Naive thymus-derived CD8-positive, alpha-beta T cell (primary cell): ENCODE measurements around the gene PCDHB7. TPM values are rescaled to one million over a fixed set of nuclear protein-coding genes. Genes with fewer than 3 reads are reported as not detected.
"Not testable (repeated sequence)": the region's sequence is repeated elsewhere in the genome, so short reads cannot be mapped to it uniquely, and the experiment has no call there.

Experiments
- ATAC-seq, 2 donors: fragments of 150-1000 bp; cut with Tn5 transposase in 1 of 2; sonication (Bioruptor Pico), chemical (Tn5 transposase) in 1 of 2; 1 replicate in 1 of 2; 2 replicates in 1 of 2; pipeline ENCODE4 v1.10.0; 2021; ENCODE audit warnings: mild to moderate bottlenecking in 2 of 2, moderate library complexity in 2 of 2
- POLR2A ChIA-PET: fragments of 350-600 bp; sonication (Branson Sonifier 250); formaldehyde crosslinking; loops from one replicate; lab custom pipeline; 2021; ENCODE audit warnings: antibody characterized with exemption; lab: Charles Lee
- DNase-seq, 10 donors: peaks; one replicate each; pipeline versions ENCODE4 v3.0.0 to v3.0.0-alpha.2; 2020 to 2022
- H3K27ac Mint-ChIP-seq, 10 donors: one replicate each; pipeline ENCODE4 v1.8.0; 2020 to 2022; ENCODE audit warnings: mild to moderate bottlenecking in 10 of 10, mixed read lengths in 10 of 10, moderate library complexity in 4 of 10, inconsistent platforms in 1 of 10
- H3K27me3 Mint-ChIP-seq, 5 donors: one replicate each; pipeline ENCODE4 v1.8.0; 2021 to 2022; ENCODE audit warnings: mixed read lengths in 5 of 5
- H3K36me3 Mint-ChIP-seq, 3 donors: one replicate each; pipeline ENCODE4 v1.8.0; 2020 to 2022; ENCODE audit warnings: mixed read lengths in 3 of 3, mild to moderate bottlenecking in 2 of 3, inconsistent platforms in 1 of 3
- H3K4me1 Mint-ChIP-seq, 4 donors: one replicate each; pipeline ENCODE4 v1.8.0; 2021 to 2022; ENCODE audit warnings: mixed read lengths in 4 of 4
- H3K4me3 Mint-ChIP-seq, 10 donors: one replicate each; pipeline ENCODE4 v1.8.0; 2020 to 2022; ENCODE audit warnings: mild to moderate bottlenecking in 10 of 10, mixed read lengths in 10 of 10, moderate library complexity in 6 of 10, inconsistent platforms in 1 of 10
- H3K9me3 Mint-ChIP-seq, 9 donors: one replicate each; pipeline ENCODE4 v1.8.0; 2020 to 2022; ENCODE audit warnings: mixed read lengths in 9 of 9, mild to moderate bottlenecking in 3 of 9, inconsistent platforms in 1 of 9, moderate library complexity in 1 of 9
- polyA plus RNA-seq, 3 donors: library from polyadenylated mRNA; unstranded; fragments of 300-500 nt; fragmentation: Illumina TruSeq; gene quantifications; one replicate each; pipeline ENCODE4 v1.2.3, GENCODE V29; 2021
- total RNA-seq, 8 experiments: library from RNA in 2 of 8; stranded (reverse) in 2 of 8; gene quantifications; one replicate each; pipeline ENCODE4 v1.2.3 and lab custom pipeline; 2021 to 2026

PCDHB7 gene
- total and polyA plus RNA-seq, 5 experiments from 2014 or later, result not detected

- peak in 3 of 10 donors; percentile 6 to 22 (median 17) for DNase-seq
- peaks cover 44 to 82% (median 67%) of the 10 kb centered on the region in 5 donors for H3K27me3 Mint-ChIP-seq
These were observed 14.6 kb downstream of the PCDHB7 start, which contains the start of gene PCDHB9 for GRCh38 chr5:141186897-141187512. PCDHB9 (plus strand) TSS chr5:141187161; CDS start chr5:141187319, 158 bp downstream.

GRCh38 chr5:141188682-141189081 lies 16.2 kb downstream of the PCDHB7 start:
- DNase-seq, H3K27ac Mint-ChIP-seq, ATAC-seq, H3K4me3 Mint-ChIP-seq, POLR2A ChIA-PET: not testable (repeated sequence)
- Mint-ChIP-seq H3K27me3 (peaks cover 43 to 82% (median 59%) of the 10 kb centered on the region in 5 donors), H3K36me3 (peaks cover 27 to 53% (median 31%) of the 10 kb centered on the region in 3 donors), H3K9me3 (peaks cover 6 to 71% (median 40%) of the 10 kb centered on the region in 9 donors), H3K4me1 (peaks cover 2 to 11% (median 4%) of the 10 kb centered on the region in 4 donors)

More at GRCh38 chr5:141186897-141187512, 14.6 kb downstream of the PCDHB7 start, which contains the start of gene PCDHB9:
- peak within 1 kb of the TSS in 1 of 10 donors; percentile 6 for H3K27ac Mint-ChIP-seq
- H3K4me3 Mint-ChIP-seq, result peak within 1 kb of the TSS in 8 of 10 donors; percentile 12 to 56 (median 34)
- peaks cover 22 to 53% (median 25%) of the 10 kb centered on the region in 3 donors for H3K36me3 Mint-ChIP-seq
- POLR2A ChIA-PET, result no interaction called here
- H3K9me3 Mint-ChIP-seq, result peaks cover 6 to 71% (median 50%) of the 10 kb centered on the region in 9 donors
- peaks cover 2 to 11% (median 4%) of the 10 kb centered on the region in 4 donors for H3K4me1 Mint-ChIP-seq
- ATAC-seq, result no peak

- DNase-seq, H3K4me3 Mint-ChIP-seq, ATAC-seq, POLR2A ChIA-PET, H3K27ac Mint-ChIP-seq: not testable (repeated sequence)
- Mint-ChIP-seq H3K27me3 (peaks cover 43 to 84% (median 59%) of the 10 kb centered on the region in 5 donors), H3K36me3 (peaks cover 27 to 53% (median 31%) of the 10 kb centered on the region in 3 donors), H3K9me3 (peaks cover 6 to 70% (median 40%) of the 10 kb centered on the region in 9 donors), H3K4me1 (peaks cover 2 to 11% (median 4%) of the 10 kb centered on the region in 4 donors)
These were observed 16.7 kb downstream of the PCDHB7 start for GRCh38 chr5:141189131-141189530.

GRCh38 chr5:141192110-141192725 lies 19.8 kb downstream of the PCDHB7 start, which contains the start of gene PCDHB10:
PCDHB10 (plus strand) TSS chr5:141192353; CDS start chr5:141192553, 200 bp downstream.
- ATAC-seq, result no peak
- DNase-seq, result no peak
- H3K36me3 Mint-ChIP-seq, result peaks cover 23 to 54% (median 26%) of the 10 kb centered on the region in 3 donors
- POLR2A ChIA-PET, result no interaction called here
- peaks cover 6 to 82% (median 40%) of the 10 kb centered on the region in 9 donors for H3K9me3 Mint-ChIP-seq
- peaks cover 29 to 68% (median 45%) of the 10 kb centered on the region in 5 donors for H3K27me3 Mint-ChIP-seq
- no peak within 1 kb of the TSS for H3K4me3 Mint-ChIP-seq
- peaks cover 0 to 5% (median under 1%) of the 10 kb centered on the region in 4 donors for H3K4me1 Mint-ChIP-seq
- no peak within 1 kb of the TSS for H3K27ac Mint-ChIP-seq

- Mint-ChIP-seq H3K9me3 (peaks cover 7 to 88% (median 56%) of the 10 kb centered on the region in 9 donors), H3K36me3 (peaks cover 18 to 63% (median 22%) of the 10 kb centered on the region in 3 donors), H3K27me3 (peaks cover 26 to 75% (median 41%) of the 10 kb centered on the region in 5 donors)
- ATAC-seq, POLR2A ChIA-PET, H3K4me3 Mint-ChIP-seq, DNase-seq, H3K4me1 Mint-ChIP-seq, H3K27ac Mint-ChIP-seq: not testable (repeated sequence)
These were observed 21.9 kb downstream of the PCDHB7 start for GRCh38 chr5:141194332-141194731.

- peaks cover 26 to 75% (median 54%) of the 10 kb centered on the region in 5 donors for H3K27me3 Mint-ChIP-seq
- H3K9me3 Mint-ChIP-seq, result peaks cover 7 to 87% (median 64%) of the 10 kb centered on the region in 9 donors
- H3K4me1 Mint-ChIP-seq, result no peaks in the 10 kb centered on the region
- no peak overlapping the region for H3K4me3 Mint-ChIP-seq
- POLR2A ChIA-PET, result no interaction called here
- ATAC-seq, result no peak
- DNase-seq, result no peak
- H3K36me3 Mint-ChIP-seq, result peaks cover 15 to 76% (median 18%) of the 10 kb centered on the region in 3 donors
- H3K27ac Mint-ChIP-seq, result no peak overlapping the region
These were observed 23.9 kb downstream of the PCDHB7 start for GRCh38 chr5:141196363-141196762.

GRCh38 chr5:141199359-141200235 lies 27.2 kb downstream of the PCDHB7 start, which contains the start of gene PCDHB11:
PCDHB11 (plus strand) TSS chr5:141199627; CDS start chr5:141199775, 148 bp downstream.
- peak within 1 kb of the TSS in 1 of 10 donors; percentile 40 for H3K27ac Mint-ChIP-seq
- H3K4me1 Mint-ChIP-seq, result no peaks in the 10 kb centered on the region
- no peak within 1 kb of the TSS for H3K4me3 Mint-ChIP-seq
- ATAC-seq (no peak), DNase-seq (no peak)
- POLR2A ChIA-PET, result no interaction called here
- H3K27me3 Mint-ChIP-seq, result peaks cover 13 to 75% (median 44%) of the 10 kb centered on the region in 5 donors
- H3K36me3 Mint-ChIP-seq, result peaks cover 5 to 54% (median 9%) of the 10 kb centered on the region in 3 donors
- peaks cover 5 to 87% (median 52%) of the 10 kb centered on the region in 9 donors for H3K9me3 Mint-ChIP-seq

- Mint-ChIP-seq H3K27me3 (peaks cover 15 to 87% (median 49%) of the 10 kb centered on the region in 5 donors), H3K9me3 (peaks cover 5 to 76% (median 45%) of the 10 kb centered on the region in 9 donors), H3K36me3 (peaks cover 5 to 45% (median 9%) of the 10 kb centered on the region in 3 donors)
- DNase-seq, POLR2A ChIA-PET, H3K4me1 Mint-ChIP-seq, H3K4me3 Mint-ChIP-seq, H3K27ac Mint-ChIP-seq, ATAC-seq: not testable (repeated sequence)
These were observed 28.7 kb downstream of the PCDHB7 start for GRCh38 chr5:141201126-141201525.

- H3K4me3 Mint-ChIP-seq, H3K4me1 Mint-ChIP-seq, POLR2A ChIA-PET, DNase-seq, H3K27ac Mint-ChIP-seq, ATAC-seq: not testable (repeated sequence)
- Mint-ChIP-seq H3K27me3 (peaks cover 19 to 87% (median 48%) of the 10 kb centered on the region in 5 donors), H3K36me3 (peaks cover 5 to 40% (median 9%) of the 10 kb centered on the region in 3 donors), H3K9me3 (peaks cover 4 to 71% (median 40%) of the 10 kb centered on the region in 9 donors)
These were observed 29.2 kb downstream of the PCDHB7 start for GRCh38 chr5:141201646-141202045.

- Mint-ChIP-seq H3K27ac (no peak within 1 kb of the TSS), H3K4me1 (peaks cover 0 to under 1% (median 0%) of the 10 kb centered on the region in 4 donors), H3K27me3 (peaks cover 24 to 87% (median 55%) of the 10 kb centered on the region in 5 donors), H3K4me3 (no peak within 1 kb of the TSS), H3K9me3 (peaks cover 0 to 44% (median 9%) of the 10 kb centered on the region in 9 donors), H3K36me3 (peaks cover 8 to 17% (median 14%) of the 10 kb centered on the region in 3 donors)
- DNase-seq (no peak), ATAC-seq (no peak)
- POLR2A ChIA-PET, result no interaction called here
These were observed 36.0 kb downstream of the PCDHB7 start, which contains the start of gene PCDHB12 for GRCh38 chr5:141208478-141208877. PCDHB12 (plus strand) TSS chr5:141208719; CDS start chr5:141208908, 189 bp downstream.

GRCh38 chr5:141210281-141210680 lies 37.8 kb downstream of the PCDHB7 start:
- ATAC-seq, H3K27ac Mint-ChIP-seq, H3K4me3 Mint-ChIP-seq, POLR2A ChIA-PET, H3K4me1 Mint-ChIP-seq, DNase-seq: not testable (repeated sequence)
- Mint-ChIP-seq H3K27me3 (peaks cover 31 to 89% (median 62%) of the 10 kb centered on the region in 5 donors), H3K36me3 (peaks cover 14 to 28% (median 15%) of the 10 kb centered on the region in 3 donors), H3K9me3 (peaks cover 0 to 49% (median 13%) of the 10 kb centered on the region in 9 donors)
